Myocyte (in vitro differentiated cells): ENCODE data around the gene SLC27A4. TPM values are rescaled to one million over a fixed set of nuclear protein-coding genes. Genes with fewer than 3 reads are reported as not detected.
A peak's percentile ranks its signal among the peaks of the same experiment; 100 is the strongest.

Experiments used
- DNase-seq: peaks from one replicate; pipeline ENCODE4 v3.0.0-alpha.2; 2012; ENCODE audit warnings: low read depth
- polyA plus RNA-seq: library from polyadenylated mRNA; unstranded; fragments of >200 nt; gene quantifications from one replicate; pipeline ENCODE4 v1.2.1, GENCODE V29; 2012; ENCODE audit warnings: missing spikeins
- total RNA-seq: library from RNA; depleted of rRNA; stranded (reverse); fragments of >200 nt; gene quantifications from 2 replicates; pipeline ENCODE4 v1.2.3, GENCODE V29; 2014

Gene SLC27A4
- total RNA-seq = 29.7 and 32.4 TPM in 2 replicates
- 25.5 TPM for polyA plus RNA-seq

DNA sequence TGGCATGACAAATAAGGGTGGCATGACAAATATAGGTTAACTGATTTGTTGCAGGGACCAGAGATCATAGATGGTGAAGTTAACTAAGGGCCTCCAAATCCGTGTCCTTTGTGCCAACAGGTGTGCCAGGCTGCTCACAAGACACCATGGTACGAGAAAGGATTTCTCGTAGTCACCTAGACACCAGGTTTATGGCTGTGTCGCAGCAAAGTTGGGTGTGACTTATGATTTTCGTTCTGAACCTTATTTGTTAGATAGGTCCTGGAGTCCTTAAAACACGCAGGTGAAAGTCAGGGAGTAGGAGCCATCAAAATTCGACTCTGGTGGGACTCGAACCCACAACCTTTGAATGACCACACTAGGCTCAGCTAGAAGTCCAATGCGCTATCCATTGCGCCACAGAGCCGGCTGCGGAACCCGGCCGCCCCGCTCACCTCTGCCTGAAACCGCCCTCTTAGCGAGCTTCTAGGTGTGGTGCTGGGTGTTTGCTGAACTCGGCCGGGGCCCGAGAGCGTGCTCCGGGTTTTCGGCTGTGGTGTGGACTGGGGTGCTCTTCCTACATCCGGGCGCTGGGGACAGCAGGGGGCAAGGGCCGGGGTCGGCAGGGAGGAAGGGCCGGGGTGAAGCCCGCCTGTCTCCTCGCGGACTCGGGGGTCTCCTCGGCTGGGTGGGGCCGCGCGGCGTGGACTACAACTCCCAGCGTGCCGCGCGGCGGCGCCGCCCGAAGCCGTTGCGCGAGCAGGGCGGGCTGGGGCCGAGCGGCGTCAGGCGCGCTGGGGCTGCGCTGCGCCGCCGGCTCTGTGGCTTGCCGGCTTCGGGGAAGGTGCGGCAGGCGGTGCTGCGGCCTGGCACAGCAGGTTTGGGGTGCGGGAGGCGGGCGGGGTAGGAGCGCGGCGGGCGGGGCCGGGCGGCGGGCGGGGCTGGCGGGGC lies at the start of gene SLC27A4:
Gene SLC27A4, plus strand, starts transcription at position 767 of the 930 bp plus-strand sequence. CDS start 2,606 bp downstream, outside the sequence.
- DNase-seq = peak; percentile 82

DNA sequence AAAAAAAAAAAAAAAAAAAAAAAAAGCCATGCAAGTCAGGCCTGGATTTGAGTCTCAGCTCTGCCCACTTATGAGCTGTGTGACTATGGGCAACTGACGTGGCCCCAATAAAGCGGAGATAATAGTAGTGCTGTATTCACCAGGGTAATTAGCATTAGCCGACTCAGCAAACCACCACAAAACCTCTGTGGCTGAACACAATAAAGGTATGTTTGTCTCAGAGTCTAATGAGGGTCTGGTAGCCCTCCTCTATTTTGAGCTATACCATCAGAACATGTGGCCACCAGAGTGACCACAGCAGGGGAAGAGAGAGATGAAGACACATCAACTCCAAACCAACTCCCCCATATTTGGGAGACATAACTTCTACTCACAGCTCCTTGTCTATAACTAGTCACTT lies 48.3 kb upstream of the SLC27A4 start:
- no peak for DNase-seq

DNA sequence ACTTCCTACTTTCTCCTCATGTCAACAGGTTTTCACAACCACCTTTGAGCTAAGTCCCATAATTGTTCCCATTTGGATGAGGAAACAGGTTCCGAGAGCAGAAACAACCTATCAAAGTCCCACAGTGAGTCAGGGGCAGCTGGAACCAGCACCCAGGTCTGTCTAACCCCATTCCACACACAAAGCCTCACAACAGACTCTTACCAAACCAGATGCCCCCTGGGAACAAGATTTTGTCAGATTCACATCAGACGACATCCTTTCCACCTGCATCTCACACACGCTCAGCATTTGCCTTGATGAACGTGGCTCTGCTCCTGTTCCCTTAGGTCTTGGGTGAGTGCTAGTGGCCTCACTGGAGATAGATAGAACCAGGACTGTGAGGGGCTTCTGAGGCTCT lies 47.2 kb upstream of the SLC27A4 start:
- DNase-seq = no peak

DNA sequence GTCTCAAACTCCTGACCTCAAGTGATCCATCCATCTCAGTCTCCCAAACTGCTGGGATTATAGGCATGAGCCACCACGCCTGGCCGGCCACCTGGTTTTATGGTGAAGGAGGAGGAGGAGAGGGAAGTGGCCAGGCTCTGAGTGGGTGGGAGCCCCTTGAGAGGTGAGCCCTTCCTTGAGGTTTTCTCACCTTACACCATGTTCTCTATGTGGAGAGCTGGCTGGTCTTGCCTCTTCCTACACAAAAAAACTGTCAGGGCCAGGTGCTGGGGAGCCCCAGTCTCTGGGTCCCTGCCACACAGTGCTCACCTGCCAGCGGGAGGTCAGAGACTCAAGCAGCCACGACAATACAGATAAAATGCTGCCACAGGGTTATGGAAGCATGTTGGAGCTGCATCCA lies 46.2 kb upstream of the SLC27A4 start:
- no peak for DNase-seq

DNA sequence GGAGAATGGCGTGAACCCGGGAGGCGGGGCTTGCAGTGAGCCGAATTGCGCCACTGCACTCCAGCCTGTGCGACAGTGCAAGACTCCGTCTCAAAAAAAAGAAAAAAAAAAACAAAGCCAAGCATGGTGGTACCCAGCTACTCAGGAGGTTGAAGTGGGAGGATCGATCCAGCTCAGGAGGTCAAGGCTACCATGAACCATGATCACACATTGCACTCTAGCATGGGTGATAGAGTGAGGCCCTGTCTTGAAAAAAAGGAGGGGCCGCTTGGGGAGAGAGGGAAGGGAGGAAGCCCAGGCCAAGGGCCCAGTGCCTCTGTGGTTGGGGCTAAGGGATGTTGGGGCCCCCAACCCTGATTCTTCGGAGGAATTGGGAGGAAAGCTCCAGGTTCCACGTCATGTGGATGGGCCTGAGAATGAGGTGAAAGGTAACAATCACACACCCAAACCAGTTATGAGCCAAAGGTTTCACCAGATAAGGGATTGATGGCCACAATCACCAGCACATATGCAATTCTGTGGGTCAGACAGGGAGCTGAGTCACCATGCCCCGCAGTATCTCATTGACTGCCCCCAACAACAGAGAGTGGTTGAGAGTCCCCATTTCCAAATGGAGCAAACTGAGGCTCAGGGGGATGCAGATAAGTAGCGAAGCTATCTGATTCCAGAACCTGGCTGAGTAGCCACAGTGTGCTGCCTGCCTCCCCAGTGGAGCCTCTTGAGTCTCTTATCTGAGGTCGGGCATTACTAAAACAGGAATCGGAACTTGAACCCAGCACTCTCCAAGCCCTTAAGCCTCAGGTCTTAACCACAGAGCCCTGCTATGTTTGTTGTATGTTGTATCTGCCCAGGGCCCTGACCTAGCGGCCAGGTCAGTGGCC lies 43.7 kb upstream of the SLC27A4 start:
- no peak for DNase-seq

DNA sequence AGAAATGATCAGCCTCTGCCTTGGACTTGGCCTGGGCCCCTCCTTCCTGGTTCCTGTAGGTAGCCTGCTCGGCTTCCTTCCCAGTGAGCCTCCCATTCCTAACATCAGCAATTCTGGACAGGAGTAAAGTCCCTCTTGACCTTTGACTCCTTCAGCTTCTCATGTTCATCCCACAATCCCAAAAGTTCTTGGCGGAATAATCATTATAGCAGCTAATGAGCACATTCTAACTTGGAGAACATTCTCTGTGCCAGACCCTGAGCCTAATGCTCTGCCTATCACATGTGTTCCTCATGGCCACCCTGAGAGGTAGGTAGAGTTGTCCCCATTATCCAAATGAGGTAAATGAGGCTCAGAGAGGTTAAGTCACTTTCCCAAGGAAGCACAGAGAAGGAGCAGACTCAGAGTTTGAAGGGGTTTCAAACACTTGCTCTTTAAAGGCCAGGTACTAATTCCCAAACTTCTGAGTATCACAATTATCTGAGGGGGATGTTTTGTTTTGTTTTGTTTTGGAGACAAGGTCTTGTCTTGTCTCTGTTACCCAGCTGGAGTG lies 43.0 kb upstream of the SLC27A4 start:
- no peak for DNase-seq

DNA sequence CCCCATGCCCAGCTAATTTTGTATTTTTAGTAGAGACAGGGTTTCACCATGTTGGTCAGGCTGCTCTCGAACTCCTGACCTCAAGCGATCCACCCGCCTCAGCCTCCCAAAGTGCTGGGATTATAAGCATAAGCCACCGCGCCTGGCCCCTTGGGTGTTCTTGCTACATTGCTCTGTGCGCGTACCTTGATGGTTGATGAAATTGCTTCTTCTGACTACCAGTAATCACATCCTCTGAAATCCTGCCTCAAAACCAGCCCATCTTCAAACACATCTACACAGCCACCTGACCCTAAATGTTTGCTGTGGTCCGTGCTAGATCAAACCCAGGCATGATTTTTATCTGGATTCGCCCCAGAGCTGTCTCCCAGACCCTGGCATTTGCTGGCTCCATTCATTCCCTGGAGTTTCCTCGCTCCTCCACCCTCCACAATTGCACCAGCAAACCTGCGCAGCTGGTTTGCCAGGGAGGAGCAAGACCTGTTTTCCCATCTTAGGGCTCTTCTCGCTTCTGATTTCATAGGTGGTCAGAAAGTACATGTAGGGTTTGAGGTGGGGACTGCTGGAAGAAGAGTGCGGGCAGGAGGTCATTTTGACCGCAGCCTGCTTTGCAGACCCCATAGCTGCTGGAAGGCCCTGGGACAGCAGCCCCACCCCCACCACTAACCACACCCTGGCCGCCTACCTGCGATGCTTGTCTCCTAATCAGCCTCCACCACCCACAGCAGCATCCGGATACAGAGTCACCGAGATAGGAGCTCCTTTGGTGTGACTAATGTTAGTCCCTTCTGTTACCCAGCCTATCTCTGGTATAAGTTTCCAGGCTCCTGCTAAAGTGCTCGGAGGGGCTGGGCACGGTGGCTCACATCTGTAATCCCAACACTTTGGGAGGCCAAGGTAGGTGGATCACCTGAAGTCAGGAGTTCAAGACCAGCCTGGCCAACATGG lies 41.5 kb upstream of the SLC27A4 start:
- DNase-seq = no peak

DNA sequence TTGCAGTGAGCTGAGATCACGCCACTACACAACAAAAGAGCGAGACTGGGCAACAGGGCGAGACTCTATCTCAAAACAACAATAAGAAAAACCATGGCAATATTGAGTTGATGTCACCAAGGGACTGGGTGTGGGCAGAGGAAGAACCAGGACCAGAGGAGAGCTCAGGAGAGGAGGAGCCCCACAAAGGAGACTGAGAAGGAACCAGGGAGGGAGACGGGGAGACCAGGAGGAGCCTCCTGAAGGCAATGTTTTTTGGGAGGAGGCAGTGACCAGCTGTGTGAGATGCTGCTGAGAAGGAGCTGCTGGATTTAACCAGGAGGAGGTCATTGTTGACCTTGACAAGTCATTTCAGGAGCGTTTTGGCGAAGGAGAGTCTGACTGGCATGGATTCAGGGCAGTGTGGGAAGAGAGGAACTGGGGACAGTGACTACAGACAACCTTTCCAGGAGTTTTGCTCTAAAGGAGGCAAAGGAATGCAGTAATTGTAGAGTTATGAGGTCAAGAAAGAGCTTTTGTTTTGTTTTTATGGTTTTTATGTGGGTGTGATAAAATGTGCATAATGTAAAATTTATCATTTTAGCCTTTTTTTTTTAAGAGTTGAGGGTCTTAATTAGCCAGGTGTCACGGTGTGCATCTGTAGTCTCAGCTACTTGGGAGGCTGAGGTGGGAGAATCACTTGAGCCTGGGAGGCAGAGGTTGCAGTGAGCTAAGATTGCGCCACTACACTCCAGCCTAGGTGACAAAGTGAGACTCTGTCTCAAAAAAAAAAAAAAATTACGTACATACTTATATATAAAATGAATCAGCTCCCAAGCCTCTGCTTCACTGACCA lies 36.0 kb upstream of the SLC27A4 start:
- no peak for DNase-seq

DNA sequence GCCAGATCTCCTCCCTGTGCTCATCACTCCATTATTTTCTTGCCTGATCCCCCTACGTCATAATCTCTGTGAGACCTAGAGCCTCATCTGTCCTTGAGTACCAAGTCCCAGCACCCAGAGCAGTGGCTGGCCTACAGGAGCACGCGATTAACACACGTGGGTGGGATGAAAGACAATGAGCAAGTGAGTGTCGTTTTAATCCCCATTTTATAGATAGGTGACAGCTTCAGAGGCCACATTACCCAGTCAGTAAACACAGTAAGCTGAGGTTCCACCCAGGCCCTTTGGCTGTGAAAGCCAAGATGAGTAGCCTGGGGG lies 35.4 kb upstream of the SLC27A4 start:
- no peak for DNase-seq

DNA sequence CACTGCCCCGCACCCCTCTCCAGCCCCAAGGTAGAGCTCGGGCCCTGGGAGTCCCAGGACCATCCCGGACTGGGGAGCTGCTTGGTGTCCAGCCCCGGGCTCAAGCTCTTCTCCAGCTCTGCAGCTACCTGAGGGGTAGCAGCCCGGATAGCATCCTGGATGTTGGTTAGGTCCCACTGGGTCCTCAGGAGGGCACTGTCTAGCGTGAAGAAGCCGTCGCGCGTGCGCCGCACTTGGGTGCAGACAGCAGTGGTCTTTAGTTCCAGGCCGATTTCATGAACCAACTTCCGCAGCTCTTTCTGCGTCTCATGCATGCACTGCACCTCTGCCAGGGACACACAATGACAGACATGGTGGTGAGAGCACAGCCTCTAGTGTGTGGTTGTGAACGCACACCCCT lies 30.8 kb upstream of the SLC27A4 start:
- DNase-seq = no peak

DNA sequence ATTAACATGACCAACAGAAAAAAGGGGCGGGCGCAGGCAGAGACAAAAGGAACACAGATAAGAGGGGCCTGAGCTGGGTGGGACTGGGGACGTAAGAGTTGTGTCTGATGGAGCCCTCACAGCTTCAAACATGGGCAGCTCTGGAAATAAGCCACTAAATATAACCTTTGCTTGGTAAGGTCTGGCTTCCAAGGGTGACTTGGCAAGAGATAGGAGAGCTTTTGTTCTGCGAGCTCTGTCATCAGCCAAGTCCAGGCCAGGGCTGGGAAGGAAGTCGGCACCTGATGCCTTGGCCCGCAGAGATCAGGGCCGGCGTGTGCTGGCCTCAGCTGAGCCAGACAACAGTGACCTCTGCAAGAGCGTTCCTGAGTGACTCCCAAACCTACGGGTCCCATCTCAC lies 29.9 kb upstream of the SLC27A4 start:
- DNase-seq = no peak

DNA sequence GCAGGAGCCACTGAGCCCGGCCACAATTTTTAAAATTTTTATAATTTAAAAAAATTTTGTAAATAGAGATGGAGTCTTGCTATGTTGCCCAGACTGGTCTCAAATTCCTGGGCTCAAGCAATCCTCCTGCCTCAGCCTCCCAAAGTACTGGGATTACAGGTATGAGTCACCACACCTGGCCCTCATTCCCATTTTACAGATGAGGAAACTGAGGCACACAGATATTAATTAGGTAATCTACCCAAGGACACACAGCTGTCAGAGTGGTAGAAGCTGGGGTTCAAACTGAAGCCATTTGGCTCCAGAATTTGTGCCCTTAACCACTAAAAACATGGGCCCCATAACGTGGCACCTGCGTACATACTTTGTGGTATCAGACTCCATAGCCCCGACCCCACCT lies 25.6 kb upstream of the SLC27A4 start:
- no peak for DNase-seq

DNA sequence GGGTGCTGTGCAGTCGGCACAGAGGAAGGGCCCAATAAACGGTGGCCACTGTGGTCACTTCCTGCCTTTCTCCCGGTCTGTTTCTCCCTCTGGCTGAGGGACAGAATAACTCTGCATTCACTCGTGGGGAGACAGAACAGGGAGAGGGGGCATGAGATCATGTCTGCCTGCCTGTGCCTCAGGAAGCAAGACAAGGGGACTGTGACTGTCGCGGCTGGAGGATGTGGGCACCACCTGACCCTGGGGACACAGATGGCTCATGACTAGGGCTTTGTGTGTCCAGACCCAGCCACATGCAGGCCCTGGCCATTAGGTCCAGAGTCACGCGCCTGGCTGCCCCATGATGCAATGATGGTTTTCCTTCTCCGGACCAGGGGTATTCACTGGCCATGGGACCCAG lies 23.9 kb upstream of the SLC27A4 start:
- no peak for DNase-seq

DNA sequence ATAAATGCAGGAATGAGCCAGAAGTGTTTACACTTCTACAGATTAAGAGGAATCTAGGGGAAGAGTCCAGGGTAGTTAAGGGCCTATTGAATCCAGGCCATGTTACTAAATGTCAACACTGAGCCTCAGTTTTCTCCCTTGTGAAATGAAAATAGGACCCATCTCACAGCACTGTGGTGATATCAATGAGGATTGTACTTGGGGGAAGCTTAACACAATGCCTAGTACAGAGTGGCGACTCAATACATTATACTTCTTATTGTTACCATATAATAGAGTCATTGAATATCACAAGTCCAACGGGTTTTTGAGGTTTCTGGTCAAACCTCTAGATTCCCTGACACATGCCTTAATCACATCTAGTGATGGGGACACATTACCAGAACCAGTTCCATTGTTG lies 22.7 kb upstream of the SLC27A4 start:
- no peak for DNase-seq

DNA sequence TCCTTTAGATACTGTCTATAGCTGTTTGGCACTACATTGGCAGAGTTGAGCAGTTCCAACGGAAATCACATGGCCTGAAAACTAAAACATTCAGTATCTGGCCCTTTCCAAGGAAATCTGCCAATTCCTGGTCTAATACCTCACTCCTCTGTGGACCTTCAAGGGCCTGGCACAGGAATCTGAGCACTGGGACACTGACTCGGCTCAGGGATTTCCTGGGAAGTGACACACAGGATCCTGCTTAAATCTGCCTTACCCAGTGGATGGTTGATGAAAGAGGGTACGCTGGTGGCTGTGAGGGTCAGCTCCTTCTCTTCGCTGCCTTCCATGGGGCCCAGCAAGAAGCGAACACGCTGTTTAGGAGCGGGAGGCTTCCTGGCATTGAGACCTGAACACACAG lies 19.0 kb upstream of the SLC27A4 start:
- DNase-seq = no peak

DNA sequence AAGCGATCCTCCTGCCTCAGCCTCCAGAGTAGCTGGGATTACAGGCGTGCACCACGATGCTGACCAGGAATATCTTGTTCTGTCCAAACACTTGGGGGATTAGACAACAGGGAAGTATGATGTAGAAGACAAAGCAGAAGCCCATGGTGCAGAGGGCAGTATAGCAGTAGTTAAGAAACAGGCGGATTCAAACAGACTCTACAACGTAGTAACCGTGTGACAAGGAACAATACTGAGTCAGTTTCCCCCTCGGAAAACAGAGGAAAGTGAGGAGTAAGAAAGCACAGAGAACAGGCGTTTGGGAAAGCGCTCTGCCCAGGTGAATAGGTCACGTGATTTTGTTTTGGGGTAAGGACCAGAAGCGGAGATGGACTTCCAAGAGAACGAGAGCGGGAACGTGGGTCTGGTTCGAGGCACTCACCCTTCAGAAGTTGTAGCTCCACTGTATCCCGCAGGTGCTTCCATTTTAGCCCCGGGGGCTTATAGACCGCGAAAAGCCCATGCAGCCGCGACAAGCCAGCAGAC lies 18.4 kb upstream of the SLC27A4 start:
- DNase-seq = no peak

DNA sequence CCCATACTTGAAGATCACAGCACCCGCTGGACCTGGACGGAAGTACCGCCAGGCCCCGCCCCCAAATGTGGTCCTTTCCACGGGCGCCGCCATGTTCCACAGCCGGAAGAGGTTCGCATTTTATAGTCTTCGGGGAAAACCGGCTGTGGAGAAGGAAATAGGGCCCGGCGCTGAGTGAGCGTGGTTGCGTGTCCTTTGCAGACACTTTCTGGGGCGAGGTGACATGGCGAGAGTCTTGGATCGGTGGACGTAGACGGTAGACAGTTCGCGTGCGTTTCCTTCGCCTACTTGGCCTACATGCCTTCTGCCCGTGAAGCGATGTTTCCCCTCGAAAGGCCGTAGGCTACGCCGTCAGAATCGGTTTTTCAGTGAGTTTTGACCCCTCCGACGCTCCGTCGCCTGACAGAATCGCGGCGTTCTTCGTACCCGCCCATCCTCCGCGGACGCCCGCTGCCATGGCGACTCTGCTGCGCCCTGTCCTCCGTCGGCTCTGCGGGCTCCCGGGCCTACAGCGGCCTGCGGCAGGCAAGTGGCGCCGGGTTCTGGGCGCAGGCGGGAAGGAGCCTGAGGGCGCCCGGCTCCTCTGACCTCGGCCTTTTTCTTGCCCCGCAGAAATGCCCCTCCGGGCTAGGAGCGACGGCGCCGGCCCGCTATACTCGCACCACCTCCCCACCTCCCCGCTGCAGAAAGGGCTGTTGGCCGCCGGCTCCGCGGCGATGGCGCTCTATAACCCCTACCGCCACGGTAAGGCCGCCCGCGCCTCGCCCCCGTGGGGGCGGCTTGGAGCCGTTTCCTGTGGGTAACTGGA lies 17.7 kb upstream of the SLC27A4 start, which contains the start of the genes COQ4 and TRUB2:
Gene COQ4, plus strand, starts transcription at position 436 of the 808 bp plus-strand sequence. Its CDS starts 20 bp downstream, at position 456.
Gene TRUB2, minus strand, starts transcription at position 44 of the 808 bp plus-strand sequence. Its CDS starts 39 bp downstream, at position 5.
- peak; percentile 98 for DNase-seq

DNA sequence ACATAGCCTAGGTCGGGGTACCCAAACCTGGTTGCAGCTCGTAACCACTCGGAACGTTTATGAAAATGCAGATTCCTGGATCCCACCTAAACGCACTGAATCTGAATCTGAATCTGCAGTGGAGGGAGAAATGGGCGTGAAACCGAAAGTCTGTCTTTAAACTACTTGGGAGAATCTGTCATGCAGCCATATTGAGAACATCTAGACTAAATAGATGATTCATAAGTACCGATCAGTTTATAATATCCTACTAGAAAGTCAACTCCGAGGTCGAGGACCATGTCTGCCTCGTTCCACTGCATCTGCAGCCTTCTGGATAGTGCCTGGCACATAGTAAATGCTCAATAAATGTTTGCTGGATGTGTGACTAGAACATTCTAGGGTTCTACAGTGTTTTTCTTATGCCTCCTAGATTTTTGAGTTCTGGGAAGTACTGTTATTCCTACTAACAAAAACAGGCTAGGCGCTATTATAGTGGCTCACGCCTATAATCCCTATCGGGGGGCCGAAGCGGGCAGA lies 17.1 kb upstream of the SLC27A4 start:
- DNase-seq = no peak
